A549 (cell line): ENCODE results near the gene PKDREJ.

Experiments used
- JUN ChIP-seq, 2 experiments: fragments of >200 bp; sonication (Bioruptor Twin); formaldehyde crosslinking; IDR thresholded peaks; 2 replicates in 1 of 2; 3 replicates in 1 of 2; pipeline ENCODE4 v1.6.1; 2016 to 2017
- KDM1A ChIP-seq: fragments of 200-600 bp; sonication (generic); IDR thresholded peaks from 2 replicates; pipeline ENCODE4 v1.6.1; 2016; ENCODE audit warnings: low read depth, mild to moderate bottlenecking
- MAZ ChIP-seq: fragments of 150-350 bp; IDR thresholded peaks from 2 replicates; pipeline ENCODE4 v1.6.1; 2014; ENCODE audit warnings: antibody characterized with exemption, low read depth, low read length, borderline replicate concordance
- MYC ChIP-seq: IDR thresholded peaks from 2 replicates; pipeline ENCODE4 v1.6.1; 2012; ENCODE audit warnings: mild to moderate bottlenecking, inconsistent platforms, low read length, improper control_type of control experiment, borderline replicate concordance
- PBX3 ChIP-seq: IDR thresholded peaks from 2 replicates; pipeline ENCODE4 v1.6.1; 2012
- TF ChIP-seq, protein P1 (sequence below): fragments of >200 bp; sonication (Bioruptor Twin); formaldehyde crosslinking; IDR thresholded peaks from 3 replicates; pipeline ENCODE4 v1.5.1; 2016
- TF ChIP-seq, protein P2 (sequence below): fragments of 450-650 bp; IDR thresholded peaks from 2 replicates; pipeline ENCODE4 v1.6.1; 2014; ENCODE audit warnings: antibody characterized with exemption

- TF ChIP-seq MAZ = no peak
- TF ChIP-seq MYC = no peak
- TF ChIP-seq PBX3 = no peak
- TF ChIP-seq JUN (IDR thresholded peaks at IDR 0.05) = no peak
- TF ChIP-seq, protein P1, sequence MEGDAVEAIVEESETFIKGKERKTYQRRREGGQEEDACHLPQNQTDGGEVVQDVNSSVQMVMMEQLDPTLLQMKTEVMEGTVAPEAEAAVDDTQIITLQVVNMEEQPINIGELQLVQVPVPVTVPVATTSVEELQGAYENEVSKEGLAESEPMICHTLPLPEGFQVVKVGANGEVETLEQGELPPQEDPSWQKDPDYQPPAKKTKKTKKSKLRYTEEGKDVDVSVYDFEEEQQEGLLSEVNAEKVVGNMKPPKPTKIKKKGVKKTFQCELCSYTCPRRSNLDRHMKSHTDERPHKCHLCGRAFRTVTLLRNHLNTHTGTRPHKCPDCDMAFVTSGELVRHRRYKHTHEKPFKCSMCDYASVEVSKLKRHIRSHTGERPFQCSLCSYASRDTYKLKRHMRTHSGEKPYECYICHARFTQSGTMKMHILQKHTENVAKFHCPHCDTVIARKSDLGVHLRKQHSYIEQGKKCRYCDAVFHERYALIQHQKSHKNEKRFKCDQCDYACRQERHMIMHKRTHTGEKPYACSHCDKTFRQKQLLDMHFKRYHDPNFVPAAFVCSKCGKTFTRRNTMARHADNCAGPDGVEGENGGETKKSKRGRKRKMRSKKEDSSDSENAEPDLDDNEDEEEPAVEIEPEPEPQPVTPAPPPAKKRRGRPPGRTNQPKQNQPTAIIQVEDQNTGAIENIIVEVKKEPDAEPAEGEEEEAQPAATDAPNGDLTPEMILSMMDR = no peak
- TF ChIP-seq, protein P2, sequence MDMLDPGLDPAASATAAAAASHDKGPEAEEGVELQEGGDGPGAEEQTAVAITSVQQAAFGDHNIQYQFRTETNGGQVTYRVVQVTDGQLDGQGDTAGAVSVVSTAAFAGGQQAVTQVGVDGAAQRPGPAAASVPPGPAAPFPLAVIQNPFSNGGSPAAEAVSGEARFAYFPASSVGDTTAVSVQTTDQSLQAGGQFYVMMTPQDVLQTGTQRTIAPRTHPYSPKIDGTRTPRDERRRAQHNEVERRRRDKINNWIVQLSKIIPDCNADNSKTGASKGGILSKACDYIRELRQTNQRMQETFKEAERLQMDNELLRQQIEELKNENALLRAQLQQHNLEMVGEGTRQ = no peak
- TF ChIP-seq KDM1A = no peak
Measured at GRCh38 chr22:46294784-46295183, 31.6 kb upstream of the PKDREJ start.
